HS-5 (cell line): ENCODE results near the gene ZNF610.
"Not testable (repeated sequence)": the region's sequence is repeated elsewhere in the genome, so short reads cannot be mapped to it uniquely, and the experiment has no call there.

Experiments used
- DNase-seq: peaks from one replicate; pipeline ENCODE4 v3.0.0-alpha.2; 2012; ENCODE audit warnings: low read depth

ZNF610 gene

GRCh38 chr19:52336117-52336790 is at the start of gene ZNF610:
Gene ZNF610 (plus strand): TSS chr19:52336243. CDS start chr19:52349173, 12,930 bp downstream.
- DNase-seq, result no peak

GRCh38 chr19:52286256-52286655 is 49.8 kb upstream of the ZNF610 start:
- DNase-seq, result no peak

DNA sequence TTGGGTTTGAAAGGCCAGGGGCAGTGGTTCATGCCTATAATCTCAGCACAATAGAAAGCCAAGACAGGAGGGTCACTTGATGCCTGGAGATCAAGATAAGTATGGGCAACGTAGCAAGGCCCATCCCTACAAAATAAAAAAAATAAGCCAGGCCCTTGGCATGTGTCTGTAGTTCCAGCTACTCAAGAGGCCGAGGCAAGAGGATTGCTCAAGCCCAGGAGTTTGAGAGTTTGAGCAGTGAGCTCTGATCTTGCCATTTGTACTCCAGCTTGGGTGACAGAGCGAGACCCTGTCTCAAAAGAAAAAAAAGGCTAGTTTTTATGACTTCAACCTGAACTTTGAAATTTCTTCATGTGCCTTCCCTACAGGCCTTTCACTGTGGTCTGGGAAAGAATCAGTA is 44.3 kb upstream of the ZNF610 start:
- DNase-seq, result no peak

DNA sequence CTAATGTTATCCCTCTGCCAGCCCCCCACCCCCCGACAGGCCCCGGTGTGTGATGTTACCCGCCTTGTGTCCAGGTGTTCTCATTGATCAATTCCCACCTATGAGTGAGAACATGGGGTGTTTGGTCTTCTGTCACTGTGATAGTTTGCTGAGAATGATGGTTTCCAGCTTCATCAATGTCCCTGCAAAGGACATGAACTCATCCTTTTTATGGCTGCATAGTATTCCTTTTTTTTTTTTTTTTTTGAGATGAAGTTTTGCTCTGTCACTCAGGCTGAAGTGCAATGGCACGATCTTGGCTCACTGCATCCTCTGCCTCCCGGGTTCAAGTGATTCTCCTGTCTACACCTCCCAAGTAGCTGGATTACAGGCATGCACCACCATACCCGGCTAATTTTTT is 43.1 kb upstream of the ZNF610 start:
- DNase-seq, result not testable (repeated sequence)

DNA sequence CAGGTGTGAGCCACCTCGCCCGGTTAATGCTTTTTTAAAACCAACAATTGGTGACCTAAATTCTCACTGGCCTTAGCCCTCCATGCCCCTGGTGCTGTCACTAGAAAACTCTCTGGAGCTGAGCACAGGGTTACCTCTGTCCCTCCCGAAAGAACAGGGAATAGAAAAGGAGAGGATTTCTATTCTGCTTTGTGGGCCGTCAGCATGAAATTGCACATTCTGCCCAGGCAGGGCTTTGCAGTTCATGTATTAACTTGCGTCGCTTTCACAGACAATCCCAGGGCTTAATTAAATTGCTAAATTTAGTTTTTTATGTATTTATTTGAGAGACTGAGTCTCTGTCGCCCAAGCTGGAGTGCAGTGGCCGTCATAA is 39.7 kb upstream of the ZNF610 start:
- no peak for DNase-seq

GRCh38 chr19:52296773-52297600 is 39.1 kb upstream of the ZNF610 start, which contains the start of gene ZNF480:
Gene ZNF480 (plus strand): TSS chr19:52297169. CDS start chr19:52300413, 3,244 bp downstream.
- DNase-seq, result peak; percentile 24

GRCh38 chr19:52297601-52298364 is 38.3 kb upstream of the ZNF610 start:
- DNase-seq, result no peak

GRCh38 chr19:52307275-52307674 is 28.8 kb upstream of the ZNF610 start:
- DNase-seq, result no peak

DNA sequence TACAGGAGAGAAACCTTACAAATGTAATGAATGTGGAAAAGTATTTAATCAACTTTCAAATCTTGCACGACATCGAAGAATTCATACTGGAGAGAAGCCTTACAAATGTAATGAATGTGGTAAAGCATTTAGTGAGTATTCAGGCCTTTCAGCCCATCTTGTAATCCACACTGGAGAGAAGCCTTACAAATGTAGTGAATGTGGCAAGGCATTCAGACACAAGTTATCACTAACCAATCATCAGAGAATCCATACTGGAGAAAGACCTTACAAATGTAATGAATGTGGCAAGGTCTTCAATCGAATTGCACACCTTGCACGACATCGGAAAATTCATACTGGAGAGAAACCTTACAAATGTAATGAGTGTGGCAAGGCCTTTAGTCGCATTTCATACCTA is 13.6 kb upstream of the ZNF610 start:
- DNase-seq, result no peak

- no peak for DNase-seq
Measured at GRCh38 chr19:52331757-52332156, 4.3 kb upstream of the ZNF610 start.

DNA sequence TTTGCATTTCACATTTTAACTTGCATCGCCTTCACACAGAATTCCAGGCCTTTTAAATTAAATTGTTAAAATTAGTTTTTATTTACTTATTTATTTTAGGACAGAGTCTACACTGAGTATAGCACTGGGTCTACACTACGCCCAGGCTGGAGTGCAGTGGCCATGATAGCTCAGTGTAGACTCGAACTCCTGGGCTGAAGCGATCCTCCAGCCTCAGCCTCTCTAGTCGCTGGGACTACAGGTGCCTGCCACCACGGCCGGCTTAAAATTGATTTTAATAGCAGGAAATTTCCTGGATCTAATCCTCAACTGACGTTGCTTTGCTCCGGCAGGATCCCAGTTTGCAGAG is 301 bp upstream of the ZNF610 start:
- no peak for DNase-seq

- no peak for DNase-seq
Measured at GRCh38 chr19:52336791-52337381, 843 bp downstream of the ZNF610 start.

GRCh38 chr19:52339022-52339421 is 3.0 kb downstream of the ZNF610 start:
- DNase-seq, result not testable (repeated sequence)

- no peak for DNase-seq
Measured at GRCh38 chr19:52343548-52343947, 7.5 kb downstream of the ZNF610 start.

GRCh38 chr19:52345162-52345561 is 9.1 kb downstream of the ZNF610 start:
- DNase-seq, result no peak

GRCh38 chr19:52351512-52351911 is 15.5 kb downstream of the ZNF610 start:
- no peak for DNase-seq

DNA sequence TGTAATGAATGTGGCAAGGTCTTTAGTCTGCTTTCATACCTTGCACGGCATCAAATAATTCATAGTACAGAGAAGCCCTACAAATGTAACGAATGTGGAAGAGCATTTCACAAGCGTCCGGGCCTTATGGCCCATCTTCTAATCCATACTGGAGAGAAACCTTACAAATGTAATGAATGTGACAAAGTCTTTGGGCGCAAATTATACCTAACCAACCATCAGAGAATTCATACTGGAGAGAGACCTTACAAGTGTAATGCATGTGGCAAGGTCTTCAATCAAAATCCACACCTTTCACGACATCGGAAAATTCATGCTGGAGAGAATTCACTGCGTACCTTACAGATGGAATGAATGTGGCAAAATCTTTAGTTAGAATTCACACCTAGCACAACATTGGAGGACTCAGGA is 30.4 kb downstream of the ZNF610 start:
- no peak for DNase-seq

- DNase-seq, result peak; percentile 26
Measured at GRCh38 chr19:52369559-52370340, 33.7 kb downstream of the ZNF610 start, which contains the start of gene ZNF880. Gene ZNF880 (plus strand): TSS chr19:52369923. CDS start chr19:52369966, 43 bp downstream.

GRCh38 chr19:52370341-52370710 is 34.3 kb downstream of the ZNF610 start:
- no peak for DNase-seq

DNA sequence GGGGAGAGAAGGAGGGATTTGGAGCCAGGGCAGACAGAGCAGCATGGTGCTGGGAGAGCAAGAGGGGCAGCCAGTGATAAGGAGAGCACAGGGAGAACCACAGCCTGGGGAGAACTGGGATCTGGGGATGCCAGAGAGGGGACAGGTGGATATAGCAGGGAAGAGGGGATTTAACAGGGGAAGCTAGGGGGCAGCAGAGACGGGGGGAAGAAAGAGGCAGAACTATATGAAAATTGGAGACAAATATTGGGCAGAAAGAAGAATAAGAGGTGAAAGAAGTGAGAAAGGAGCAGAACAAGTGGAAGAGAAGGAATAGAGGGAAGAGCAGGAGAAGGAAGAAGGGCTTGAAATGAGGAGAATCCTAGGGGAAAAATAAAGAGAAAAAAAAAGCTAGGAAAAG is 55.1 kb downstream of the ZNF610 start:
- no peak for DNase-seq

- peak; percentile 52 for DNase-seq
Measured at GRCh38 chr19:52397310-52398080, 61.5 kb downstream of the ZNF610 start, which contains the start of gene ZNF528. Gene ZNF528 (plus strand): TSS chr19:52397849. CDS start chr19:52402014, 4,165 bp downstream.
